HG02884 (cell line): ENCODE measurements around the gene DPY19L3.
"Not testable (repeated sequence)": the region's sequence is repeated elsewhere in the genome, so short reads cannot be mapped to it uniquely, and the experiment has no call there.

Experiments used
- ATAC-seq: cut with Tn5 transposase; IDR thresholded peaks from one replicate; pipeline ENCODE4 v1.9.1; 2021; ENCODE audit warnings: mild to moderate bottlenecking, moderate library complexity; ENCODE audit not compliant: unreplicated experiment

Gene DPY19L3

DNA sequence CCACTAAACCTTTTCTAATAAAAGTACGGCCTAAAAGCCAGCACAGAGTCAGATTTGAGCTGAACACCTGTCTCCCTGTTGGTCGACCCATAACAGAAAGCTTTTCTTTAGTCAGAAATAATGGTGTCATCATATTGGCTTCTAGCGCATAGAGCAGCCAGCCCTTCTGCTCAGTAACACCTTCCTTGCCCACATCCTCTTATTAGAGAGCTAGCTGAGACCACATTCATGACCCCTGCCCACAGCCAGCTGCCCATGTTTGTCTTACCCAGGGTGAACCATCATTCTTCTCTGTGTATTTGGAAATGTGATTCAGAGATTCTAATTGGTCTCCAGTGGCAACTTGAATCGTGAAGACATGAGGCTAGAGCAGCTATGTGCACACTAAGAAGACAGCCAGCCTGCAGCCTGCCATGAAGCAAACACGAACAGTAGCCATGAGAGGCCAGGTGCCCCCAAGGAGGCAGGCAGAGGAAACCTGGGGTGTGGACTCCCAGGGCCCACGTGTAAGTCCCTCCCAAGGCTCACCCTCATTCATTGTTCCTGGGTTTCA, 93.2 kb downstream of the DPY19L3 start:
- no peak for ATAC-seq

DNA sequence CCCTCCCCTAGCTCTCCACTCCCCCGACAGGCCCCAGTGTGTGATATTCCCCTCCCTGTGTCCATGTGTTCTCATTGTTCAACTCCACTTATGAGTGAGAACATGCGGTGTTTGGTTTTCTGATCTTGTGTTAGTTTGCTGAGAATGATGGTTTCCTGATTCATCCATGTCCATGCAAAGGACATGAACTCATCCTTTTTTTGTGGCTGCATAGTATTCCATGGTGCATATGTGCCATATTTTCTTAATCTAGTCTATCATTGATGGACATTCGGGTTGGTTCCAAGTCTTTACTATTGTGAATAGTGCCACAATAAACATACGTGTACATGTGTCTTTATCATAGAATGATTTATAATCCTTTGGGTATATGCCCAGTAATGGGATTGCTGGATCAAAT, 106.9 kb downstream of the DPY19L3 start:
- ATAC-seq: not testable (repeated sequence)

DNA sequence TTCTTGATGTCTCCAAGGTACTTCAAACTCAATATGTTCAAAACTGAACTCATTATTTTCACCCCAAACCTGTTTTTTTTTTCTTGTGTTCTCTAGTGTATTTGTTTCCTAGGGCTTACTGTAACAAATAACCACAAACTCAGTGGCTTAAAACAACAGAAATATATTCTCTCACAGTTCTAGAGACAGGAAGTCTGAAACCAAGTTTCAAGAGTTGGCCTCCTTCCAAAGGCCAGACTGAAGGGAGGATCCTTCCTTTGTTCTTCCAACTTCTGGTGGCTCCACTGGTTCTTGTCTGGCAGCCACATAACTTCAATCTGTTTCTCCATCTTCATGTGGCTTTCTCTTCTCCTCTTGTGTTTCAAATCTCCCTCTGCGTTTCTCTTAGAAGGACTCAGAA, 113.5 kb downstream of the DPY19L3 start:
- ATAC-seq: no peak

DNA sequence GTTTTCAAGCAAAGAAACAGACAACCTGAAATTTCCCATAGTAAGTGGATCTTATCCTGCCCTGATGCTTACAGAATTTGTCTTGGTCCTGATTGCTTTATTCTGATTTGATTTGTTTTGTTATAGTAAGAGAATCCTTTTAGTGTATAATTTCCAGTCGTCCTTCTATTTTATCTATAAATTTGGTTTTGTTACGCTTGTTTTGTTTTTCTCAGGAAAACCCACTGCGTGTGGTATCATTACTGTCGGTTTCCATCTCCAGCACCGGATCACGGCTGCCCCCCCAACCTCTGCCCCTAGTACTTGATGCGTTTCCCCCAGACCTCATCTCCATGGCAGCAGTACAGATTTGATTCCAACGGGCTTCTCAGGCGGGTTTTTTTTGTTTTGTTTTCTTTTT, 117.4 kb downstream of the DPY19L3 start:
- no peak for ATAC-seq

DNA sequence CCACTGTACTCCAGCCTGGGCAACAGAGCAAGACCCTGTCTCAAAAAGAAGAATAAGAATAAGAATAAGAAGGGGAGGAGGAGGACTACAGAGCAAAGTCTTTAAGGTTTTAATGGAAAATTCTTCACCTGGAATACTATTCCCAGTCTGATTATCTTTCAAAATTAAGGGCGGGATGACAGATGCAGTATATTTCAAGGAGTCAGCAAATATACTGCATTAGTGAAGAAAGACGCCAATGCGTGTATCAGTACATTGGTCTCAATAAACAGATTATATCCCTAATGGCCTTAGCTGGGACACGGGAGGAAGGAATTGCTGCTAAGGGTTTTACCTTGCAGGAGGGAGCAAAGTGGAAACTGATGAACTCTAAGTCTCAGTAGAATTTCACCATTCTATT, 121.3 kb downstream of the DPY19L3 start:
- ATAC-seq: no peak

DNA sequence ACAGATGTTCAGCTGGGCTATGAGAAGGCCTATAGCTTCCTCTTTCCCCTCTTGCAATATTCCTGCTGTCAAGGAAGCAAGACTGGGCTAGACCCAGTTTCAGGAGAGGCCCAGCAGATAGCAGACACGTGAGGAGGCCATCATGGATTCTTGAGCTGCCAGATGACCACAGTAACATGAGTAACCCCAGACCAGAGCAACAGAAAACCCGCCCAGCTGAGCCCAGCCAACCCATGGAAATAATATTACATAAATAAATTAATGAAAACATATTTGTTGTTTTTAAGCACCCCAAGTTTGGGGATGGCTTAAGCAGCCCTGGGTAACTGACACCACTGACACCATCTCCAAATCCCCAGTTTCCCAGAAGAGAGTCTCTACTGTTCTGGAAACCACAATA, 125.2 kb downstream of the DPY19L3 start:
- no peak for ATAC-seq

DNA sequence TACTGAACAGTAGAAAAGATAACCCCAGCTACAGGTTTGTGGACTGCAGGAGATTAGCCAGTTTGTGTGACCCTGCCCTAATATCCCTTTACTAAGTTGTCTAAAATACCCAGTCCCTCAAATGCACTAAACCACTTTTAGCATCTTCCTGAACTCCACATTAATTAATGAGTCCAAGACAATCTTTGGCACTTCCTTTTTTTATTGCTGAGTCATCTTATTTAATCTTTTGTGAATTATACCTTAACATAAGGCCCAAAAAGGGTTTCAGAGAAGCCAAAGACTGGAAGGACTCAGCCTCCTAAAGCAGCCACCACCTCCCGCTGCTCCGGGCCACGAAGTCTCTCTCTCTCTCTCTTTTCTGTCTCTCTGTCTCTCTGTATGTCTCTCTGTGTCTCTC, 126.7 kb downstream of the DPY19L3 start:
- no peak for ATAC-seq
